Fibroblast of lung (primary cell): ENCODE measurements around the gene SRP9. TPM values are rescaled to one million over a fixed set of nuclear protein-coding genes. Genes with fewer than 3 reads are reported as not detected.

ENCODE experiments used
- DNase-seq, 2 donors: peaks; one replicate each; pipeline versions ENCODE4 v3.0.0 to v3.0.0-alpha.2; 2010; ENCODE audit warnings: low read depth in 2 of 2
- H2AFZ ChIP-seq: 2 replicates; pipeline ENCODE4 v1.5.1; 2012; ENCODE audit warnings: low read length, control low read depth, inconsistent platforms
- H3K27ac ChIP-seq: 2 replicates; pipeline ENCODE4 v1.5.1; 2011; ENCODE audit warnings: low read length, control low read depth; ENCODE audit not compliant: insufficient read depth
- H3K27me3 ChIP-seq: 2 replicates; pipeline ENCODE4 v1.5.1; 2011; ENCODE audit warnings: mild to moderate bottlenecking, low read length; ENCODE audit not compliant: control insufficient read depth, insufficient read depth
- H3K36me3 ChIP-seq: 2 replicates; pipeline ENCODE4 v1.5.1; 2011; ENCODE audit warnings: low read length; ENCODE audit not compliant: control insufficient read depth, insufficient read depth
- H3K4me1 ChIP-seq: 2 replicates; pipeline ENCODE4 v1.5.1; 2011; ENCODE audit warnings: low read length; ENCODE audit not compliant: control insufficient read depth, insufficient read depth; ENCODE audit errors: extremely low read depth
- H3K4me2 ChIP-seq: 2 replicates; pipeline ENCODE4 v1.5.1; 2011; ENCODE audit warnings: low read length, control low read depth; ENCODE audit not compliant: insufficient read depth; ENCODE audit errors: extremely low read depth
- H3K4me3 ChIP-seq, 4 experiments: fragments of 200-600 bp in 1 of 4; sonication (generic) in 1 of 4; replicated peaks in 1 of 4; 2 replicates each; pipeline ENCODE4 v1.5.1; 2011 to 2016; ENCODE audit warnings: low read length in 4 of 4, low read depth in 3 of 4, mild to moderate bottlenecking in 3 of 4, control low read depth in 2 of 4, inconsistent platforms in 1 of 4, mixed read lengths in 1 of 4; ENCODE audit not compliant: insufficient read depth in 1 of 4; ENCODE audit errors: control extremely low read depth in 1 of 4
- H3K79me2 ChIP-seq: 2 replicates; pipeline ENCODE4 v1.5.1; 2012; ENCODE audit warnings: mild to moderate bottlenecking, low read length, inconsistent platforms; ENCODE audit not compliant: control insufficient read depth, insufficient read depth
- H3K9ac ChIP-seq: 2 replicates; pipeline ENCODE4 v1.5.1; 2011; ENCODE audit warnings: mild to moderate bottlenecking, low read length, control low read depth; ENCODE audit not compliant: insufficient read depth
- H3K9me3 ChIP-seq: 2 replicates; pipeline ENCODE4 v1.5.1; 2012; ENCODE audit warnings: low read depth, low read length; ENCODE audit not compliant: control insufficient read depth, insufficient read depth
- H4K20me1 ChIP-seq: 2 replicates; pipeline ENCODE4 v1.5.1; 2011; ENCODE audit warnings: low read length; ENCODE audit not compliant: control insufficient read depth, insufficient read depth; ENCODE audit errors: extremely low read depth
- CTCF ChIP-seq, 2 donors: IDR thresholded peaks in 1 of 2; conservative IDR thresholded peaks in 1 of 2; 1 replicate in 1 of 2; 2 replicates in 1 of 2; pipeline ENCODE4 v1.5.1; 2011 to 2012; ENCODE audit warnings: low read length in 2 of 2, control low read depth in 1 of 2, inconsistent platforms in 1 of 2, low read depth in 1 of 2, mild to moderate bottlenecking in 1 of 2
- EZH2 ChIP-seq: IDR thresholded peaks from 2 replicates; pipeline ENCODE4 v1.5.1; 2012; ENCODE audit warnings: low read length, control low read depth, mild to moderate bottlenecking; ENCODE audit errors: missing control alignments
- polyA plus RNA-seq, 2 donors: library from polyadenylated mRNA; depleted of rRNA in 1 of 2; stranded (reverse) in 1 of 2; unstranded in 1 of 2; fragments of >200 nt; gene quantifications; 2 replicates each; pipeline ENCODE4 v1.2.1, GENCODE V29; 2011 to 2012; ENCODE audit warnings: missing spikeins in 1 of 2
- total RNA-seq: library from RNA; depleted of rRNA; stranded (reverse); fragments of >200 nt; gene quantifications from 2 replicates; pipeline ENCODE4 v1.2.1, GENCODE V29; 2014

SRP9 gene
- total and polyA plus RNA-seq, 2 donors (not counting 1 experiment from before 2014, with no cell fraction given): 202 to 442 TPM

DNA sequence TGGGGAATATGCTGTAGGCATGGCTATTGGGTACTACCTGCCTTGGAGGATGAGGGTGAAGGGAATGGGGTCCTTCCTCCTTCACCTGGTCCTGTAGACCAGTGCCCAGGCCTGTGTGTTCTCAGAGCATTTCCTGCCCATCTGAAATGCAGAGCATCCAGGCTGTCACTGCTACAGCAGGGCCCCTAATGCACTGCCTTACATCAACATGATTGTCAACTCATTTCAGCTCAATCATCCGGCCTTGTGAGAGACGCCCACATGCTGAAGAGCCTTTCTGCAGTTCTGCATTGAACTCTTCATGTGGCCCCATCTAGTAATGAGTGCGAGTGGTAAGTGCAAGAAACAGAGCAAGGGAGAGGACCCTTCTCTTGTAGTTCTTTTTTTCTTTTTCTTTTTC lies 39.8 kb upstream of the SRP9 start:
- no peak overlapping the region for H2AFZ ChIP-seq

GRCh38 chr1:225738763-225739162 lies 38.9 kb upstream of the SRP9 start:
- Histone ChIP-seq H3K27ac (no peak overlapping the region), H3K36me3 (no peaks in the 10 kb centered on the region), H3K4me1 (peaks cover 14% of the 10 kb centered on the region), H3K9me3 (no peaks in the 10 kb centered on the region), H4K20me1 (no peaks in the 10 kb centered on the region), H3K9ac (no peak overlapping the region), H3K4me3 (no peak overlapping the region), H2AFZ (no peak overlapping the region), H3K4me2 (no peak overlapping the region), H3K79me2 (no peaks in the 10 kb centered on the region), H3K27me3 (no peaks in the 10 kb centered on the region)
- TF ChIP-seq CTCF (conservative IDR thresholded peaks at IDR 0.05 in 1 of 2, IDR thresholded peaks at IDR 0.05 in 1 of 2; ENCODE audit: low read depth in 1 of 2, low read length in 2 of 2): no peak
- no peak for TF ChIP-seq EZH2
- DNase-seq: no peak

More for the DNA sequence above, 39.8 kb upstream of the SRP9 start:
- H3K27me3 ChIP-seq: no peaks in the 10 kb centered on the region
- H4K20me1 ChIP-seq: no peaks in the 10 kb centered on the region
- H3K27ac ChIP-seq: no peak overlapping the region
- no peaks in the 10 kb centered on the region for H3K79me2 ChIP-seq
- no peak overlapping the region for H3K9ac ChIP-seq
- H3K36me3 ChIP-seq: no peaks in the 10 kb centered on the region
- no peak for TF ChIP-seq EZH2
- H3K4me1 ChIP-seq: peaks cover 14% of the 10 kb centered on the region
- H3K4me3 ChIP-seq: no peak overlapping the region
- no peak for DNase-seq
- H3K4me2 ChIP-seq: no peak overlapping the region
- H3K9me3 ChIP-seq: no peaks in the 10 kb centered on the region

GRCh38 chr1:225739542-225740107 lies 38.0 kb upstream of the SRP9 start:
- H3K4me2 ChIP-seq: no peak overlapping the region
- DNase-seq: no peak

More at GRCh38 chr1:225739542-225740107, 38.0 kb upstream of the SRP9 start:
- Histone ChIP-seq H3K9ac (no peak overlapping the region), H3K4me1 (peaks cover 14% of the 10 kb centered on the region), H2AFZ (no peak overlapping the region), H3K79me2 (no peaks in the 10 kb centered on the region), H3K36me3 (no peaks in the 10 kb centered on the region), H3K27ac (no peak overlapping the region), H3K9me3 (no peaks in the 10 kb centered on the region), H3K4me3 (no peak overlapping the region), H4K20me1 (no peaks in the 10 kb centered on the region), H3K27me3 (no peaks in the 10 kb centered on the region)
- TF ChIP-seq EZH2: no peak
- TF ChIP-seq CTCF (conservative IDR thresholded peaks at IDR 0.05 in 1 of 2, IDR thresholded peaks at IDR 0.05 in 1 of 2; ENCODE audit: low read depth in 1 of 2, low read length in 2 of 2): no peak
